Fibroblast of pulmonary artery (primary cell): ENCODE data around the gene TLCD3B.

Experiments
- DNase-seq: peaks from one replicate; pipeline ENCODE4 v3.0.0-alpha.2; 2010; ENCODE audit warnings: low read depth
- H3K4me3 ChIP-seq: replicated peaks from 2 replicates; pipeline ENCODE4 v1.5.1; 2011; ENCODE audit warnings: low read depth, mild to moderate bottlenecking, control low read depth, low read length, moderate library complexity
- TF ChIP-seq, protein P1 (sequence below): IDR thresholded peaks from 2 replicates; pipeline ENCODE4 v1.5.1; 2011; ENCODE audit warnings: mild to moderate bottlenecking, control low read depth, low read length, inconsistent platforms; ENCODE audit errors: missing control alignments

TLCD3B gene

GRCh38 chr16:30060836-30061554, 29.9 kb upstream of the TLCD3B start:
- no peak for DNase-seq
- TF ChIP-seq, protein P1, sequence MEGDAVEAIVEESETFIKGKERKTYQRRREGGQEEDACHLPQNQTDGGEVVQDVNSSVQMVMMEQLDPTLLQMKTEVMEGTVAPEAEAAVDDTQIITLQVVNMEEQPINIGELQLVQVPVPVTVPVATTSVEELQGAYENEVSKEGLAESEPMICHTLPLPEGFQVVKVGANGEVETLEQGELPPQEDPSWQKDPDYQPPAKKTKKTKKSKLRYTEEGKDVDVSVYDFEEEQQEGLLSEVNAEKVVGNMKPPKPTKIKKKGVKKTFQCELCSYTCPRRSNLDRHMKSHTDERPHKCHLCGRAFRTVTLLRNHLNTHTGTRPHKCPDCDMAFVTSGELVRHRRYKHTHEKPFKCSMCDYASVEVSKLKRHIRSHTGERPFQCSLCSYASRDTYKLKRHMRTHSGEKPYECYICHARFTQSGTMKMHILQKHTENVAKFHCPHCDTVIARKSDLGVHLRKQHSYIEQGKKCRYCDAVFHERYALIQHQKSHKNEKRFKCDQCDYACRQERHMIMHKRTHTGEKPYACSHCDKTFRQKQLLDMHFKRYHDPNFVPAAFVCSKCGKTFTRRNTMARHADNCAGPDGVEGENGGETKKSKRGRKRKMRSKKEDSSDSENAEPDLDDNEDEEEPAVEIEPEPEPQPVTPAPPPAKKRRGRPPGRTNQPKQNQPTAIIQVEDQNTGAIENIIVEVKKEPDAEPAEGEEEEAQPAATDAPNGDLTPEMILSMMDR = no peak
- H3K4me3 ChIP-seq = no peak overlapping the region

DNA sequence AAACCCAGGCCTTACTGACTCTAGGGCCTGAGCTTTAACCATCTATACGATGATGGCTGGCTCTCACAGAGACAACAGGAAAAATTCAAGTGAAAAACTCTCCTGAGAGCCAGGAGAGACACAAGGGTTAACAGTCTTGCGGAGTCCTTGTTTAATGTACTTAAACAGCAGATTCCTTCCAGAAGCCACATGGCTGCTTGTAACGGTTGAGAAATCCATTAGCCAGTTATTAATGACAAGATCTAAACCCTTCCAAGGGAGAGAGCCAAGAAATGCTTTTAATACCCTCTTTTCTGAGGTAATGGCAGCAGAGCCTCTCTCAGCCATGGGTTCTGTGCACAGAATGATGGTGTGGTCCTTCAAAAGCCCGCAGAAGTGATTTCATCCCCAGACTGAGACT, 29.3 kb upstream of the TLCD3B start:
- no peak for DNase-seq
- no peak overlapping the region for H3K4me3 ChIP-seq
- TF ChIP-seq, protein P1 = no peak

DNA sequence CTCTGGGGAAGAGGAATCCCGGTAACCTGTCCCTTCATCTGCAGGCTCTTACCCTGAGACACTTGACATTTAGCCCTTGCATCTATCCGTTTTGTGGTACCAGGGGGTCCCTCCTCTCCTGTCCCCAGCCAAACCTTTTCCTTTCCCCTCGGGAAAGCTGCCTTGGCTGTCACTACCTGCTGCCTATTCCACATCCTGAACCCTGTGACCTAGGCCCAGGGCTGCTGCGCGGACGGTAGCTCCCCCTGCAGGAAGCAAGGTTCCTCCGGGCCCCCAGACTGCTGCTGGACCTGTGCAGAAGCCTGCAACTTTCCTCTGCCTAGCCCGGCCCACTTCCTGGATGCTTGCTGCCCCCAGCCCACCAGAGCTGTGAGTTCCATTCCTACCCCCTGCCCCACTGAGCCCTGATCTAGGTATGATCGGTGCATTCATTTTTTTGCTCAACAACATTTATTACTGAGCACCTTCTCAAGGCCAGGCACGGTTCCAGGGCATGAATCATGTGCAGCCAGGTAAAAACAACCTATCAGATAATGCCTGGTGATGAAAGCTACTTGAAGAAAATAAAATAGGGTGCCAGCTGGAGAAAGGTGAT, 24.0 kb upstream of the TLCD3B start:
- TF ChIP-seq, protein P1 = peak; percentile 65
- no peak overlapping the region for H3K4me3 ChIP-seq
- DNase-seq = no peak

DNA sequence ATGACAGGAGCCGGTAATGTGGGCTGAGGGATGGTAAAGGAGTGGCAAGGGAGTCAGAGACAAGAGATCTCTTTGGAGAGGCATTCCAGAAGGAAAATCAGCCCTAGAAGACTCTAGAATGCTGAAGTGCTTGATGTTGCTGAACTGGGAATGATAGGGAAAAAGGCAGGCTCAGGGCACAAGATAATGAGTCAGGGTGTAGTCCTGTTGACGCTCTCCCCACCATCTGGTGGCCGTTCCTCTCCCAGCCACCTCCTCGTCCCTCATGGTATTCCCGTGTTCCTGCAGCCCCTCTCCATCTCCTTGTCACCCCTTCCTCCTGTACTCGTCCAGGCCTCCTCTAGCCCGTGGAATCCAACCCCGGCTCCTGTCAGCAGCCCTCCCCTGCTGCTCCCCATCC, 23.4 kb upstream of the TLCD3B start:
- no peak for DNase-seq
- no peak overlapping the region for H3K4me3 ChIP-seq
- TF ChIP-seq, protein P1 = no peak

DNA sequence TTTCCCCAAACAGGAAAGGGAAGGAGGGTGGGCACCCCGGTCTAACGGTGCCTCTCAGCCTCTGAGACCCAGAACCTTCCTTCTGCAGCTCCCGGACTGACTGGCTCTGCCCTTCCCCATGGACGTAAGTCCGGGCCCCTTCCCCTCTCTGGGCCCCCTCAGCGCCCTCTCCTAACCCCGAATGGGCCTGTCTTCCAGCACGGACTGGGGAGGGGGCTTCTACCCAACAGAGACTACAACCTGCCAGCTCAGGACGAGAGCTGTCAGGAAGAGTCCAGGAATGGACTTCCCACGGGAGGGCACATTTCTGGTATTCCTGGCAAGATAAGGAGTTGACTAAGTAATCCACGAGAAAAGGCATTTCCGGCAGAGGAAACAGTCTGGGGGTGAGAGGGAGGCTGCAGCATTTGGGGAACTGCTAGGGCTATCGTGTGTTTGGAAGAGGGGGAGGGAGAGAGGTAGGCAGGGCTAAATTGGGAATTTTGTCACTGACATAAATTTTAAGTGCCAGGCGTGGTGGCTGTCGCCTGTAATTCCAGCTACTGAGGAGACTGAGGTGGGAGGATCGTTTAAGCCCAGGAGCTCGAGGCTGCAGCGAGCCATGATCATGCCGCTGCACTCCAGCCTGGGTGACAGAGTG, 22.4 kb upstream of the TLCD3B start:
- DNase-seq = peak; percentile 72
- H3K4me3 ChIP-seq = peak overlapping the region; percentile 85
- TF ChIP-seq, protein P1 = no peak

- TF ChIP-seq, protein P1 = no peak
- peak; percentile 94 for DNase-seq
- peak overlapping the region; percentile 85 for H3K4me3 ChIP-seq
Measured at GRCh38 chr16:30052671-30053372, 21.8 kb upstream of the TLCD3B start.
